H9 (cell line): ENCODE measurements around the gene ATXN7. TPM values are rescaled to one million over a fixed set of nuclear protein-coding genes. Genes with fewer than 3 reads are reported as not detected.

Source experiments
- DNase-seq: peaks from one replicate; pipeline ENCODE4 v3.0.0-alpha.2; 2017
- H2AFZ ChIP-seq: one replicate; pipeline ENCODE4 v1.6.1; 2013; ENCODE audit warnings: mild to moderate bottlenecking, low read length, control low read depth, moderate library complexity
- H2AK5ac ChIP-seq: 2 replicates; pipeline ENCODE4 v1.6.1; 2013; ENCODE audit warnings: low read length, control low read depth, mixed read lengths; ENCODE audit not compliant: insufficient read length
- H2BK120ac ChIP-seq: one replicate; pipeline ENCODE4 v1.6.1; 2013; ENCODE audit warnings: low read depth, mild to moderate bottlenecking, low read length, control low read depth, inconsistent platforms; ENCODE audit not compliant: poor library complexity, severe bottlenecking
- H2BK12ac ChIP-seq: 2 replicates; pipeline ENCODE4 v1.6.1; 2013; ENCODE audit warnings: low read length, control low read depth, mixed read lengths, low read depth; ENCODE audit not compliant: insufficient read length
- H2BK15ac ChIP-seq: 2 replicates; pipeline ENCODE4 v1.6.1; 2013; ENCODE audit warnings: low read depth, low read length, control low read depth
- H2BK20ac ChIP-seq: one replicate; pipeline ENCODE4 v1.6.1; 2013; ENCODE audit warnings: low read depth, mild to moderate bottlenecking, low read length, control low read depth, inconsistent platforms; ENCODE audit not compliant: poor library complexity, severe bottlenecking
- H2BK5ac ChIP-seq: 2 replicates; pipeline ENCODE4 v1.6.1; 2013; ENCODE audit warnings: low read length, control low read depth, mixed read lengths; ENCODE audit not compliant: insufficient read length
- H3K14ac ChIP-seq: 2 replicates; pipeline ENCODE4 v1.6.1; 2013; ENCODE audit warnings: low read length, control low read depth; ENCODE audit not compliant: insufficient read depth
- H3K18ac ChIP-seq: 2 replicates; pipeline ENCODE4 v1.6.1; 2013; ENCODE audit warnings: low read depth, mild to moderate bottlenecking, mixed read lengths, low read length, control low read depth; ENCODE audit not compliant: insufficient read length
- H3K23ac ChIP-seq: 2 replicates; pipeline ENCODE4 v1.6.1; 2013; ENCODE audit warnings: low read length, control low read depth, mixed read lengths, low read depth; ENCODE audit not compliant: insufficient read length
- H3K23me2 ChIP-seq: 2 replicates; pipeline ENCODE4 v1.6.1; 2013; ENCODE audit warnings: low read depth, mild to moderate bottlenecking, mixed read lengths, low read length, control low read depth; ENCODE audit not compliant: insufficient read length, poor library complexity, severe bottlenecking
- H3K27ac ChIP-seq: 2 replicates; pipeline ENCODE4 v1.5.1; 2013; ENCODE audit warnings: low read length, control low read depth, mixed read lengths, low read depth; ENCODE audit not compliant: insufficient read length
- H3K27me3 ChIP-seq: 2 replicates; pipeline ENCODE4 v1.6.1; 2013; ENCODE audit warnings: low read length, control low read depth, inconsistent platforms; ENCODE audit not compliant: insufficient read depth
- H3K4ac ChIP-seq: 2 replicates; pipeline ENCODE4 v1.6.1; 2013; ENCODE audit warnings: low read depth, mild to moderate bottlenecking, control low read depth, inconsistent platforms, low read length, moderate library complexity
- H3K4me1 ChIP-seq: 2 replicates; pipeline ENCODE4 v1.6.1; 2013; ENCODE audit warnings: low read length, control low read depth, inconsistent platforms; ENCODE audit not compliant: insufficient read depth
- H3K4me2 ChIP-seq: 2 replicates; pipeline ENCODE4 v1.6.1; 2013; ENCODE audit warnings: low read length, control low read depth, mixed read lengths; ENCODE audit not compliant: insufficient read length, insufficient read depth
- H3K56ac ChIP-seq: 2 replicates; pipeline ENCODE4 v1.6.1; 2013; ENCODE audit warnings: low read depth, mild to moderate bottlenecking, mixed read lengths, low read length, control low read depth; ENCODE audit not compliant: insufficient read length
- H3K79me1 ChIP-seq: 2 replicates; pipeline ENCODE4 v1.6.1; 2013; ENCODE audit warnings: low read depth, mild to moderate bottlenecking, moderate library complexity, low read length, control low read depth, inconsistent platforms; ENCODE audit not compliant: insufficient read depth, poor library complexity, severe bottlenecking
- H3K79me2 ChIP-seq: 2 replicates; pipeline ENCODE4 v1.6.1; 2013; ENCODE audit warnings: low read length, control low read depth, inconsistent platforms; ENCODE audit not compliant: insufficient read depth
- H3K9ac ChIP-seq: 2 replicates; pipeline ENCODE4 v1.6.1; 2013; ENCODE audit warnings: low read length, control low read depth, mixed read lengths; ENCODE audit not compliant: insufficient read length; ENCODE audit errors: extremely low read depth
- H3K9me3 ChIP-seq: one replicate; pipeline ENCODE4 v1.6.1; 2013; ENCODE audit warnings: low read depth, low read length, inconsistent platforms; ENCODE audit not compliant: control insufficient read depth
- H3T11ph ChIP-seq: one replicate; pipeline ENCODE4 v1.6.1; 2013; ENCODE audit warnings: mild to moderate bottlenecking, low read length, control low read depth, inconsistent platforms
- H4K20me1 ChIP-seq: one replicate; pipeline ENCODE4 v1.6.1; 2013; ENCODE audit not compliant: control insufficient read depth, insufficient read length, insufficient read depth
- H4K5ac ChIP-seq: 2 replicates; pipeline ENCODE4 v1.6.1; 2013; ENCODE audit warnings: low read depth, mild to moderate bottlenecking, mixed read lengths, low read length, control low read depth; ENCODE audit not compliant: insufficient read length
- H4K8ac ChIP-seq: replicated peaks from 2 replicates; pipeline ENCODE4 v1.6.1; 2013; ENCODE audit warnings: low read length, control low read depth, mixed read lengths, low read depth; ENCODE audit not compliant: insufficient read length
- H4K91ac ChIP-seq: 2 replicates; pipeline ENCODE4 v1.6.1; 2013; ENCODE audit warnings: low read depth, mild to moderate bottlenecking, moderate library complexity, mixed read lengths, low read length, control low read depth; ENCODE audit not compliant: insufficient read length
- H3K27ac Mint-ChIP-seq, 3 experiments: 2 replicates in 2 of 3; 3 replicates in 1 of 3; pipeline ENCODE4 v1.8.0; 2020 to 2021; ENCODE audit warnings: mixed read lengths in 3 of 3, mild to moderate bottlenecking in 1 of 3, moderate library complexity in 1 of 3
- H3K27me3 Mint-ChIP-seq: 2 replicates; pipeline ENCODE4 v1.8.0; 2021; ENCODE audit warnings: low read depth, mild to moderate bottlenecking, moderate library complexity, mixed read lengths
- H3K36me3 Mint-ChIP-seq, 3 experiments: 2 replicates in 2 of 3; 3 replicates in 1 of 3; pipeline ENCODE4 v1.8.0; 2020 to 2021; ENCODE audit warnings: low read depth in 3 of 3, mixed read lengths in 3 of 3; ENCODE audit not compliant: insufficient read depth in 1 of 3
- H3K4me1 Mint-ChIP-seq, 2 experiments: 2 replicates each; pipeline ENCODE4 v1.8.0; 2020; ENCODE audit warnings: mixed read lengths in 2 of 2
- H3K4me3 Mint-ChIP-seq, 2 experiments: 2 replicates in 1 of 2; 3 replicates in 1 of 2; pipeline ENCODE4 v1.8.0; 2020 to 2021; ENCODE audit warnings: mild to moderate bottlenecking in 2 of 2, mixed read lengths in 2 of 2, moderate library complexity in 1 of 2
- H3K9me3 Mint-ChIP-seq, 2 experiments: 2 replicates in 1 of 2; 3 replicates in 1 of 2; pipeline ENCODE4 v1.8.0; 2020; ENCODE audit warnings: mild to moderate bottlenecking in 2 of 2, mixed read lengths in 2 of 2, moderate library complexity in 1 of 2
- WGBS: extraction: QIAGEN DNeasy Blood & Tissue Kit; methylation state at CpG from one replicate; pipeline ENCODE4 v1.1.7; 2013; ENCODE audit warnings: missing lambda C conversion rate, low lambda C conversion rate, mixed read lengths; ENCODE audit not compliant: insufficient read length; ENCODE audit errors: extremely low coverage; 5-methylcytosine and 5-hydroxymethylcytosine counted together
- total RNA-seq: library from RNA; stranded (reverse); gene quantifications from 2 replicates; pipeline ENCODE4 v1.2.1, GENCODE V29; 2021
- TF ChIP-seq, protein P1 (sequence below): fragments of 200-600 bp; sonication (generic); conservative IDR thresholded peaks from 3 replicates; pipeline ENCODE4 v1.8.0; 2021; ENCODE audit warnings: antibody characterized with exemption, mild to moderate bottlenecking

The ATXN7 gene
- total RNA-seq, 1 experiment from 2014 or later: 21.5 TPM

DNA sequence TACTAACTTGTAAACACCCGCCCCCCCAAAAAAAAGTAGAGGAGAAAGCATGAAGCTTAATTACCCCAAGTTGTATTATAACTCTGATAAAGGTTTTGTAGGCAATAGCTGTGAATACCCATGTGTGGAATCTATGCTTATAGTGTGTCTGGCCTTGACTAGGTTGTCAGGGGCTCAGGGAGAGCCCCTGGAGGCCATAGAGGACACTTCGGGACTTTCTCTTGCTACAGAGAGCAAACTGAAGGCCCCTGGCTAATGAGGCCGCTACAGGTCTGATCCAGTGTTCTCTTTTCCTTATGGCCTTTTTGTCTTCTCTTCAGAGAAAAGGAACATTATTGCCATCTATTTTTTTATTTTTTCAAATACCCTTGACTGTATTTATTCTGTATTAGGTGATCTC lies 67.6 kb downstream of the ATXN7 start:
- H3K9me3 ChIP-seq: no peaks in the 10 kb centered on the region
- no peak overlapping the region for H3K18ac ChIP-seq
- DNase-seq: no peak
- H3K56ac ChIP-seq: no peak overlapping the region
- no peak overlapping the region for H3K27ac ChIP-seq
- H2BK12ac ChIP-seq: no peak overlapping the region
- H4K5ac ChIP-seq: no peak overlapping the region
- no peak overlapping the region for H3K23ac ChIP-seq
- H3K27ac Mint-ChIP-seq: no peak overlapping the region; a peak in 3 of 7 replicates
- no peaks in the 10 kb centered on the region for H3K23me2 ChIP-seq
- H3K9me3 Mint-ChIP-seq: no peaks in the 10 kb centered on the region; a peak in 1 of 5 replicates
- TF ChIP-seq, protein P1, sequence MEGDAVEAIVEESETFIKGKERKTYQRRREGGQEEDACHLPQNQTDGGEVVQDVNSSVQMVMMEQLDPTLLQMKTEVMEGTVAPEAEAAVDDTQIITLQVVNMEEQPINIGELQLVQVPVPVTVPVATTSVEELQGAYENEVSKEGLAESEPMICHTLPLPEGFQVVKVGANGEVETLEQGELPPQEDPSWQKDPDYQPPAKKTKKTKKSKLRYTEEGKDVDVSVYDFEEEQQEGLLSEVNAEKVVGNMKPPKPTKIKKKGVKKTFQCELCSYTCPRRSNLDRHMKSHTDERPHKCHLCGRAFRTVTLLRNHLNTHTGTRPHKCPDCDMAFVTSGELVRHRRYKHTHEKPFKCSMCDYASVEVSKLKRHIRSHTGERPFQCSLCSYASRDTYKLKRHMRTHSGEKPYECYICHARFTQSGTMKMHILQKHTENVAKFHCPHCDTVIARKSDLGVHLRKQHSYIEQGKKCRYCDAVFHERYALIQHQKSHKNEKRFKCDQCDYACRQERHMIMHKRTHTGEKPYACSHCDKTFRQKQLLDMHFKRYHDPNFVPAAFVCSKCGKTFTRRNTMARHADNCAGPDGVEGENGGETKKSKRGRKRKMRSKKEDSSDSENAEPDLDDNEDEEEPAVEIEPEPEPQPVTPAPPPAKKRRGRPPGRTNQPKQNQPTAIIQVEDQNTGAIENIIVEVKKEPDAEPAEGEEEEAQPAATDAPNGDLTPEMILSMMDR: peak; percentile 48
- H2BK5ac ChIP-seq: no peak overlapping the region
- H3K79me2 ChIP-seq: no peaks in the 10 kb centered on the region
- no peak overlapping the region for H4K8ac ChIP-seq
- H2BK15ac ChIP-seq: no peak overlapping the region
- peaks cover 2% of the 10 kb centered on the region for H4K20me1 ChIP-seq
- no peak overlapping the region for H2BK120ac ChIP-seq
- no peak overlapping the region for H3K14ac ChIP-seq
- H2AK5ac ChIP-seq: no peak overlapping the region
- H3K4me3 Mint-ChIP-seq: no peak overlapping the region
- H3K79me1 ChIP-seq: peaks cover 3% of the 10 kb centered on the region
- WGBS: no CpG with 5 or more reads among the region's 3 CpGs
- peaks cover 26 to 28% of the 10 kb centered on the region in 2 experiments for H3K4me1 Mint-ChIP-seq
- no peak overlapping the region for H3K9ac ChIP-seq
- no peak overlapping the region for H2AFZ ChIP-seq
- H3K4ac ChIP-seq: no peak overlapping the region
- no peak overlapping the region for H3T11ph ChIP-seq
- peaks cover 4% of the 10 kb centered on the region; the same call in 1 of the 2 replicates for H3K4me1 ChIP-seq
- H2BK20ac ChIP-seq: no peak overlapping the region
- H3K36me3 Mint-ChIP-seq: peaks cover 5 to 8% (median 5%) of the 10 kb centered on the region in 3 experiments
- H3K27me3 Mint-ChIP-seq: no peaks in the 10 kb centered on the region
- H3K4me2 ChIP-seq: no peak overlapping the region
- no peak overlapping the region for H4K91ac ChIP-seq
- H3K27me3 ChIP-seq: no peaks in the 10 kb centered on the region
